ENCODE results near the gene SMARCD2. TPM values are rescaled to one million over a fixed set of nuclear protein-coding genes. Genes with fewer than 3 reads are reported as not detected.

Gene SMARCD2
- total RNA-seq, 2 experiments from 2014 or later = 102 to 111 TPM

DNA sequence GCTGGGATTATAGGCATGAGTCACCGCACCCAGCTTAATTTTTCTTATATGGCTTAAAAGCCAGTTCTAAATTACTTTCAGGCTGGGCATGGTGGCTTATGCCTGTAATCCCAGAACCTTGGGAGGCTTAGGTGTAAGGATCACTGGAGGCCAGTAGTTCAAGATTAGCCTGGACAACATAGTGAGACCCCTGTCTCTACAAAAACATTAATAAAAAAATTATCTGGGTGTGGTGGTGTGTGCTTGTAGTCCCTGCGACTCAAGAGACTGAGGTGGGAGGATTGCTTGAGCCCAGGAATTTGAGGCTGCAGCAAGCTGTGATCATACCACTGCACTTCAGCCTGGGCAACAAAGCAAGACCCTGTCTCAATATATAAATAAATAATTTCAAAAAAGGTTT is 10.8 kb upstream of the SMARCD2 start:
- POLR2A ChIA-PET = no interaction called here
- H3K9me3 ChIP-seq (ENCODE audit: control insufficient read depth in 1 of 2, insufficient read depth in 1 of 2, low read length in 2 of 2) = peaks cover 0 to 12% of the 10 kb centered on the region in 2 experiments
- intact Hi-C loops (cut with DNase I, micrococcal nuclease) = no loop called here
- peaks cover 11% of the 10 kb centered on the region for H3K4me1 ChIP-seq (ENCODE audit: insufficient read depth, low read length)
- CTCF ChIA-PET = no interaction called here
- Mint-ChIP-seq H3K9me3 (no peaks in the 10 kb centered on the region), H3K27ac (no peak overlapping the region), H3K4me3 (no peak overlapping the region), H3K27me3 (no peaks in the 10 kb centered on the region), H3K4me1 (ENCODE audit: low read depth) (peaks cover 7% of the 10 kb centered on the region), H3K36me3 (ENCODE audit: low read depth) (no peaks in the 10 kb centered on the region)
- H3K4me3 ChIP-seq (ENCODE audit: low read length) = no peak overlapping the region
- TF ChIP-seq, protein P1, sequence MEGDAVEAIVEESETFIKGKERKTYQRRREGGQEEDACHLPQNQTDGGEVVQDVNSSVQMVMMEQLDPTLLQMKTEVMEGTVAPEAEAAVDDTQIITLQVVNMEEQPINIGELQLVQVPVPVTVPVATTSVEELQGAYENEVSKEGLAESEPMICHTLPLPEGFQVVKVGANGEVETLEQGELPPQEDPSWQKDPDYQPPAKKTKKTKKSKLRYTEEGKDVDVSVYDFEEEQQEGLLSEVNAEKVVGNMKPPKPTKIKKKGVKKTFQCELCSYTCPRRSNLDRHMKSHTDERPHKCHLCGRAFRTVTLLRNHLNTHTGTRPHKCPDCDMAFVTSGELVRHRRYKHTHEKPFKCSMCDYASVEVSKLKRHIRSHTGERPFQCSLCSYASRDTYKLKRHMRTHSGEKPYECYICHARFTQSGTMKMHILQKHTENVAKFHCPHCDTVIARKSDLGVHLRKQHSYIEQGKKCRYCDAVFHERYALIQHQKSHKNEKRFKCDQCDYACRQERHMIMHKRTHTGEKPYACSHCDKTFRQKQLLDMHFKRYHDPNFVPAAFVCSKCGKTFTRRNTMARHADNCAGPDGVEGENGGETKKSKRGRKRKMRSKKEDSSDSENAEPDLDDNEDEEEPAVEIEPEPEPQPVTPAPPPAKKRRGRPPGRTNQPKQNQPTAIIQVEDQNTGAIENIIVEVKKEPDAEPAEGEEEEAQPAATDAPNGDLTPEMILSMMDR (IDR thresholded peaks at IDR 0.05) = no peak
- no peak overlapping the region for H3K27ac ChIP-seq (ENCODE audit: low read depth in 1 of 2, low read length in 2 of 2)
- ATAC-seq (ENCODE audit: poor library complexity) (no peak), DNase-seq (no peak)
- no peaks in the 10 kb centered on the region for H3K36me3 ChIP-seq (ENCODE audit: insufficient read depth, low read length)
- H3K27me3 ChIP-seq (ENCODE audit: control insufficient read depth in 1 of 2, insufficient read depth in 2 of 2, low read length in 2 of 2) = peaks cover 0 to 2% of the 10 kb centered on the region in 2 experiments

DNA sequence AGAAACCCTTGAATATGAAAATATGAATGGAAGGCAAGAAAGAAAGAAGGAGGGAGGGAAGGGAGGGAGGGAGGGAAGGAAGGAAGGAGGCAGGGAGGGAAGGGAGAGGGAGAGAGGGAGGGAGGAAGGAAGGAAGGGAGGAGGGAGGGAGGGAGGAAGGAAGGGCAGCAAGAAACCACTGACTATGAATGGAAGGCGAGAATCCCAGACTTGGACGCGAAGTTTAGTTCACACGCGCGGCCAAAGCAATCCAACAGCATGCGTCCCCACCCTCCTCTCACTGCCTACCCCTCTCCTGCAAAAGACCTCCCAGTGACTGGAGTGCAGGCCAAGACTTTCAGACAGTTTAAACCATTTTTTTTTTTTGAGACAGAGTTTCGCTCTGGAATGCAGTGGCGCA is 7.9 kb upstream of the SMARCD2 start:
- TF ChIP-seq, protein P1 (IDR thresholded peaks at IDR 0.05) = no peak
- Mint-ChIP-seq H3K4me3 (no peak overlapping the region), H3K9me3 (no peaks in the 10 kb centered on the region), H3K4me1 (ENCODE audit: low read depth) (peaks cover 13% of the 10 kb centered on the region), H3K27me3 (no peaks in the 10 kb centered on the region), H3K27ac (no peak overlapping the region), H3K36me3 (ENCODE audit: low read depth) (no peaks in the 10 kb centered on the region)
- ATAC-seq (ENCODE audit: poor library complexity) (no peak), DNase-seq (peak in 1 of 14 experiments; percentile 31)
- H3K27ac ChIP-seq (ENCODE audit: low read depth in 1 of 2, low read length in 2 of 2) = no peak overlapping the region
- intact Hi-C loops (cut with DNase I, micrococcal nuclease) = no loop called here
- CTCF ChIA-PET = no interaction called here
- peaks cover 19% of the 10 kb centered on the region for H3K4me1 ChIP-seq (ENCODE audit: insufficient read depth, low read length)
- POLR2A ChIA-PET = interaction anchor here (1.4 kb wide), 1 partner anchor 7 kb away, joined by 5 read pairs; no protein-coding TSS in a partner anchor
- H3K27me3 ChIP-seq (ENCODE audit: control insufficient read depth in 1 of 2, insufficient read depth in 2 of 2, low read length in 2 of 2) = no peaks in the 10 kb centered on the region
- H3K36me3 ChIP-seq (ENCODE audit: insufficient read depth, low read length) = no peaks in the 10 kb centered on the region
- H3K9me3 ChIP-seq (ENCODE audit: control insufficient read depth in 1 of 2, insufficient read depth in 1 of 2, low read length in 2 of 2) = peaks cover 0 to 12% of the 10 kb centered on the region in 2 experiments
- H3K4me3 ChIP-seq (ENCODE audit: low read length) = no peak overlapping the region

GRCh38 chr17:63848834-63849689 is 6.6 kb upstream of the SMARCD2 start:
- ATAC-seq (ENCODE audit: poor library complexity) (peak; percentile 97), DNase-seq (peak; percentile 89 to 97 (median 94))
- no peaks in the 10 kb centered on the region for H3K36me3 Mint-ChIP-seq (ENCODE audit: low read depth)
- H3K27me3 Mint-ChIP-seq = no peaks in the 10 kb centered on the region
- POLR2A ChIA-PET = interaction anchor here (0.7 to 1.8 kb wide), 14 partner anchors 9 to 657 kb away, joined by 3 to 14 read pairs (median 6); partner anchors contain the start of genes CCDC47, CEP95, DDX42 and DDX5
- Histone ChIP-seq H3K9me3 (ENCODE audit: control insufficient read depth in 1 of 2, insufficient read depth in 1 of 2, low read length in 2 of 2) (peaks cover 0 to 12% of the 10 kb centered on the region in 2 experiments), H3K4me1 (ENCODE audit: insufficient read depth, low read length) (peaks cover 19% of the 10 kb centered on the region), H3K27me3 (ENCODE audit: control insufficient read depth in 1 of 2, insufficient read depth in 2 of 2, low read length in 2 of 2) (no peaks in the 10 kb centered on the region), H3K4me3 (ENCODE audit: low read length) (peak overlapping the region; percentile 36), H3K36me3 (ENCODE audit: insufficient read depth, low read length) (no peaks in the 10 kb centered on the region), H3K27ac (ENCODE audit: low read depth in 1 of 2, low read length in 2 of 2) (peak overlapping the region in 1 of 2 donors; percentile 36)
- peak overlapping the region; percentile 82 for H3K4me3 Mint-ChIP-seq
- peaks cover 16% of the 10 kb centered on the region for H3K4me1 Mint-ChIP-seq (ENCODE audit: low read depth)
- TF ChIP-seq, protein P1 (IDR thresholded peaks at IDR 0.05) = peak; percentile 77
- intact Hi-C loops (cut with DNase I, micrococcal nuclease) = loop anchor here (10.0 kb wide), 2 partner anchors 224 to 296 kb away; partner anchors contain the start of gene MAP3K3 (in 1 of the 2)
- H3K9me3 Mint-ChIP-seq = no peaks in the 10 kb centered on the region
- CTCF ChIA-PET = interaction anchor here (0.6 to 2.0 kb wide), 24 partner anchors 9 to 569 kb away, joined by 3 to 21 read pairs (median 4); partner anchors contain the start of genes CCDC47, DDX42, FTSJ3 and ICAM2
- peak overlapping the region; percentile 68 for H3K27ac Mint-ChIP-seq

All from CD4-positive, alpha-beta T cell (primary cell).